Measurements from ENCODE around the gene GALK2.
"Not testable (repeated sequence)": the region's sequence is repeated elsewhere in the genome, so short reads cannot be mapped to it uniquely, and the experiment has no call there.

The GALK2 gene

DNA sequence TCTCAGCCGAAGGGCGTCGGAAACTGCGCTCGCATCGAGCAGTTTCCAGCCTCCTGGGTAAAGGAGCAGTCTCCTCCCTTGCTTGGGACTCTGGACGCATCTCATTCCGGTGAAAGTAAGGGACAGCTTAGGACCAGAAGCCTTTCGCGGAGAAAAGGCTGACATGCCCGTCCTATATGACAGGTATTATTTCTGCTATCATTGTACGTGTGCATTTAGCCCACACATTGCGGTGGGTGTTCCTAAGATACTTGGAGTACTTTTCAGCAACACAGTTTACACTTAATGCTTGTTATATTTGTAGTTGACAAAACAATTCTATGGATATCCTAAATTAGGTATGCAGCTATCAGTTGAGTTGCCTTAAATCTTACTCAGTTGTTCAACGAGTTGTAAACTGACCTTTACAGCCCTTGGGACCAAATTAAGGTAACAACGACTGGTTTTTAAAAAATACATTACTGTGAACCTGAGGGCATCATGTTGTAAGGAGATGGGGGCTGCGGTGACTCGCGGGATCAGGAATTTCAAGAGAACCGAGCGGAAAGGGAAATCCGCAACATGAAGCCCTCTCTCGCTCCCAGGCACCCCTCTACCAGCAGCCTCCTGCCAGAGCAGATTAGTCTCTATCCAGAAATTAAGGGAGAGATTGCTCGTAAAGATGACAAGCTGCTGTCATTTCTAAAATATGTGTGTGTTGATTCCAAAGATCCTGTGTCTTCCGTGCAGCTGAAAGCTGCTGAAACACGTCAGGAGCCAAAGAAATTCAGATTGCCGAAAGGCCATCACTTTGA lies 14.0 kb upstream of the GALK2 start:
- no peak for DNase-seq (ENCODE audit: extremely low spot score, insufficient read length, low read depth)
- FAIRE-seq = no peak

GRCh38 chr15:49163678-49164077 lies 6.4 kb upstream of the GALK2 start:
- DNase-seq (ENCODE audit: extremely low spot score, insufficient read length, low read depth) = no peak

DNA sequence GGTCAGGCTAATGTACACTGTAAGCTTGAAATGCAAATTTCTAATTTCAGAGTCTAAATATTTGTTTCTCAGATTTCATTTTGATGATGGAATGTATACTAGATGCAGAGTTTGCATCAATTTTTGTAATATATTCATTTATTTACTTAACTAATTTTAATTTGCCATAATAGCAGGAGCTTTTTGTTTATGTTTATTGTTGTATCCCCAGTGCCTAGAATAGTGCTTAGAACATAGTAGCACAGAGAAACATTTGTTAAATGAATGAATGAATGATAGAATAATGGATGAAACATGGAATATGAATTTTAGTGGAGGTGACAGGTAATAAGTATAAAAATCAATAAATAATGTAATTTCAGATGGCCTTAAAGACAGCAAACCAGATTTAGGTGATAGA lies 5.2 kb upstream of the GALK2 start:
- FAIRE-seq (no peak), DNase-seq (ENCODE audit: extremely low spot score, insufficient read length, low read depth) (no peak)

More at GRCh38 chr15:49163678-49164077, 6.4 kb upstream of the GALK2 start:
- FAIRE-seq = no peak

- FAIRE-seq (no peak), DNase-seq (ENCODE audit: extremely low spot score, insufficient read length, low read depth) (no peak)
Measured at GRCh38 chr15:49168016-49168415, 2.0 kb upstream of the GALK2 start.

GRCh38 chr15:49171790-49172189 lies 1.7 kb downstream of the GALK2 start:
- DNase-seq (ENCODE audit: extremely low spot score, insufficient read length, low read depth) = no peak
- no peak for FAIRE-seq

DNA sequence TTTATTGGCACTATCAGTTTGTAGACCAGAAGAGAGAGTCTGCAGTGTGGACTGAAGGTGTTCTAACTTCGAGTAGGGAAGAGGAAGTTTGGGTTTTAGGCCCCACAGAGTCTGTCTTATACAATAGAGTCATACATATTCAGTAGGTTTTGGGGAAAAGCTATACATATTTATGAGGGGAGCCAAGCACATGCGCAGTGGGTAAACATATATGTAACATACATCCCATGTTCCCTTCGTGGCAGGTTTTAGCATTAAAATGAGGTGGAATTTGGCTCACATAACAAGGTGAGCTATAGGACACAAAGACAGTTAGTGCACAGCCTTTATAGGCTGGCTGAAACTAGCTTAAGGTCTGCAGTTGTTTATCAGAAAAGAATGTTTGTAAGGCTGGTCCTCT lies 4.9 kb downstream of the GALK2 start:
- FAIRE-seq (no peak), DNase-seq (ENCODE audit: extremely low spot score, insufficient read length, low read depth) (no peak)

GRCh38 chr15:49175582-49176397 lies 5.7 kb downstream of the GALK2 start:
- DNase-seq (ENCODE audit: extremely low spot score, insufficient read length, low read depth); FAIRE-seq: not testable (repeated sequence)

GRCh38 chr15:49178497-49178896 lies 8.4 kb downstream of the GALK2 start:
- no peak for FAIRE-seq
- DNase-seq (ENCODE audit: extremely low spot score, insufficient read length, low read depth) = no peak

- DNase-seq (ENCODE audit: extremely low spot score, insufficient read length, low read depth) (no peak), FAIRE-seq (no peak)
Measured at GRCh38 chr15:49179433-49180190, 9.6 kb downstream of the GALK2 start.

DNA sequence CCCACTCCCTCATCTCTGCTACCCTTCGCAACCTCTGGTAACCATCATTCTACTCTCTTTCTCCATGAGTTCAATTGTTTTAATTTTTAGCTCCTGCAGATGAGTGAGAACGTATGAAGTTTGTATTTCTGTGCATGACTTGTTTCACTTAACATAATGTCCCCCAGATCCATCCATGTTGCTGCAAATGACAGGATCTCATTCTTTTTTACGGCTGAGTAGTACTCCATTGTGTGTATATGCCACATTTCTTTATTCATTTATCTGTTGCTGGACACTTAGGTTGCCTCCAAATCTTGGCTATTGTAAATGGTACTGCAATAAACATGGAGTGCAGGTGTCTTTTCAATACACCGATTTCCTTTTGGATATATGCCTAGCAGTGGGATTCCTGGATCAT lies 12.1 kb downstream of the GALK2 start:
- FAIRE-seq = no peak
- no peak for DNase-seq (ENCODE audit: extremely low spot score, insufficient read length, low read depth)

DNA sequence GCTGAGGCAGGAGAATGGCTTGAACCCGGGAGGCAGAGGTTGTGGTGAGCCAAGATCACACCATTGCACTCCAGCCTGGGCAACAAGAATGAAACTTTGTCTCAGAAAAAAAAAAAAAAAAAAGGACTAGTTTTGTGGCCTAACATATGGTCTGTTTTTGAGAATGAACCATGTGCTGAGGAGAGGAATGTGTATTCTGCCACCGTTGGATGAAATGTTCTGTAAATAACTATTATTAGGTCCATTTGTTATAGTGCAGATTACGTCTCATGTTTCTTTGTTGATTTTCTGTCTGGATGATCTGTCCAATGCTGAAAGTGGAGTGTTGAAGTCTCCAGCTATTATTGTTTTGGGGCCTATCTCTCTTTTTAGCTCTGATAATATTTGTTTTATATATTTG lies 13.7 kb downstream of the GALK2 start:
- DNase-seq (ENCODE audit: extremely low spot score, insufficient read length, low read depth) = not testable (repeated sequence)

DNA sequence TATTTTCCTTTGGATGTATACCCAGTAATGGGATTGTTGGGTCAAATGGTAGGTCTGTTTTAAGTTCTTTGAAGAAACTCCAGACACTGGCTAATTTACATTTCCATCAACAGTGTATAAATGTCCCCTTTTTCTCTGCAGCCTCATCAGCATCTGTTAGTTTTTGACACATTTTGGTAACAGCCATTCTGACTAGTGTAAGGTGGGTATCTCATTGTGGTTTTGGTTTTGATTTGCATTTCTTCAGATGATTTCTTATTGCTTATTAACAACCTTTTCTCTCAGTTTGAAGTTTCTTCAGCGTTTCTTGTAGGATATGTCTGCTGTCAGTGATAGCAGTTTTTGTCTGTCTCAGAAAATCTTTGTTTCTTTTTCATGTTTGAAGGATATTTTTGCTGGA lies 15.4 kb downstream of the GALK2 start:
- FAIRE-seq = peak; percentile 93
- no peak for DNase-seq (ENCODE audit: extremely low spot score, insufficient read length, low read depth)

More for the DNA sequence above, 13.7 kb downstream of the GALK2 start:
- FAIRE-seq = not testable (repeated sequence)

DNA sequence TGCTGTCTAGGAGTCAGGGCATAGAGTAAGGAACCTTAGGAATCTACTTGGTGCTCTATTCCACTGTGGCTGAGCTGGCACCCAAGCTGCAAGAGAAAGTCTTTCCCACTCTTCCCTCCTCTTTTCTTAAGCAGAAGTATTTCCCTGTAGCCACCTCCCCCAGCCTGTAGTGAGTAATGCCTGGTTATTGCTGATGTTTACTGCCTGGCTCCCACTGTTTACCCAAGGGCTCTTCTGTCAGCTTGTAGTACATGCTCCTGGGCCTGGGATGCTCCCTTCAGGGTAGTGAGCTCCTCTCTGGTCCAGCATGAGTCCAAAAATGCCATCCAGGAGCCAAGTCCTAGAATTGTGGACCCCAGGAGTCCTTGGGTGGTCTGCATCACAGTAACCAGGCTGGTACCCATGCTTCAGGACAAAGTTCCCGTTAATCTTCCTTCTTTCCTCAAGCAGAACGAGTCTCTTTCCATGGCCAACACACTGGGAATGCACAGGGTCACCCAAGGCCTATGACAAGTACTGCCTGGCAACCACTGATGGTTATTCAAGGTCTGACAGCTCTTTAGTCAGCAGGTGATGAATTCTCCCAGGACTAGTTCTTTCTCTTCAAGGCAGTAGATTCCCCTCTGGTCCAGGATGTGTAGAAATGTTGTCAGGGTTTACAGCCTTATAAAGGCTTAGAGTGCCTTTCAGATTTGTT lies 17.6 kb downstream of the GALK2 start:
- DNase-seq (ENCODE audit: extremely low spot score, insufficient read length, low read depth) (no peak), FAIRE-seq (no peak)

DNA sequence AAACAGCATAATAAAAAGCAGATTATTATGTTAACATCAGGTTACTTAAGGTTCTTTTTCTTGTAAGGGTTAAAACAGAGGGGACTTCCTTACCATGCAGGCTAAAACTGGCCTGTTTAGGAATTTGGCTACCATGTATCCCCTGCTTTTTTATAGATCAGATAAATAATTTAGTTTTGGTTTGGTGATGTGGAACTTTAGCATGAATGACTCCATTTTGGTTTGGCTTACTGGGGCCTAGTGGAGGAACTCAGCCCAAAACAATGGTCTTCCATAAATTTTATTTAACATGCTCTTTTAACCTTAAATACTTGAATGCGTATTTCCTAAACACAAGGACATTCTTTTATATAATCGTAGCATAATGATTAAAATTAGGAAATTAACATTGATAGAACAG lies 18.9 kb downstream of the GALK2 start:
- no peak for DNase-seq (ENCODE audit: extremely low spot score, insufficient read length, low read depth)
- no peak for FAIRE-seq

DNA sequence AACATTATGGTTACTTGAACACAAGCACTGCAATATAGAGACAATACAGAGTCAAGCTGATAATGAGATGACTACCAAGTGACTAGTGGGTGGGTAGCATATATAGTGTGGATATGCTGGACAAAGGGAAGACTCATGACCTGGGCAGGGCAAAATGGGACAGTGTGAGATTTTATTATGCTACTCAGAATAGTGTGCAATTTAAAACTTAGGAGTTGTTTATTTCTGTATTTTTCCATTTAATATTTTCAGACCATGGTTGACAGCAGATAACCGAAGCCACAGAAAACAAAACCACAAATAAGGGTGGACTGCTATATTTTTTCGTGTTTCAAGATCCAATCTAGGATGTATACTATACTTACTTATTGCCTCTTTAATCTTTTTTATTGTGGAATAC lies 19.6 kb downstream of the GALK2 start:
- DNase-seq (ENCODE audit: extremely low spot score, insufficient read length, low read depth) (no peak), FAIRE-seq (no peak)

- DNase-seq (ENCODE audit: extremely low spot score, insufficient read length, low read depth) = no peak
Measured at GRCh38 chr15:49190586-49190985, 20.5 kb downstream of the GALK2 start.

DNA sequence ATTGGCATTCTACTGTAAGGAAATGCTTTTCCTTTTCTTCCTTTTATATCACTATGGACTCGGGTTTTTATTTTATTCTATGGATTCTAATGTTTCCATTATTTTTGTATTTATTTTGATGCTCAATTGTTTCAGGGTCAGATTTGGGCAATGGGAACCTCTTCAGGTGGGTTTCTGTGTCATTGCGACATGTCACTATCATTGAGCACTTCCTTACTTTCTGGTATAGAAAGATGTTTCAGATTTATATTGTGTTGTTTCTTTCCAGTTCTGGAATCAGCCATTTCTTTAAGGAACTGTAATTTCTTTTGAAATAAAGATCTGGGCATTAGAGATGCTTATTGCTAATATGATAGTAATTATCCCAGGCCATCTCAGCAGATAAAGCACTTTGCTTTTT lies 21.8 kb downstream of the GALK2 start:
- FAIRE-seq (no peak), DNase-seq (ENCODE audit: extremely low spot score, insufficient read length, low read depth) (no peak)

More at GRCh38 chr15:49190586-49190985, 20.5 kb downstream of the GALK2 start:
- no peak for FAIRE-seq

GRCh38 chr15:49196856-49197255 lies 26.8 kb downstream of the GALK2 start:
- DNase-seq (ENCODE audit: extremely low spot score, insufficient read length, low read depth) = no peak
- no peak for FAIRE-seq

GRCh38 chr15:49199666-49200065 lies 29.6 kb downstream of the GALK2 start:
- FAIRE-seq = no peak
- no peak for DNase-seq (ENCODE audit: extremely low spot score, insufficient read length, low read depth)

- FAIRE-seq (no peak), DNase-seq (ENCODE audit: extremely low spot score, insufficient read length, low read depth) (no peak)
Measured at GRCh38 chr15:49200347-49200746, 30.3 kb downstream of the GALK2 start.

Measured in GM18507 (cell line).